Measurements from ENCODE around the gene RASAL2. TPM values are rescaled to one million over a fixed set of nuclear protein-coding genes. Genes with fewer than 3 reads are reported as not detected.

Gene RASAL2
- total and polyA plus RNA-seq, 2 of the 4 experiments (the other 2 are of a cell fraction) = 13.1 to 20.6 TPM

DNA sequence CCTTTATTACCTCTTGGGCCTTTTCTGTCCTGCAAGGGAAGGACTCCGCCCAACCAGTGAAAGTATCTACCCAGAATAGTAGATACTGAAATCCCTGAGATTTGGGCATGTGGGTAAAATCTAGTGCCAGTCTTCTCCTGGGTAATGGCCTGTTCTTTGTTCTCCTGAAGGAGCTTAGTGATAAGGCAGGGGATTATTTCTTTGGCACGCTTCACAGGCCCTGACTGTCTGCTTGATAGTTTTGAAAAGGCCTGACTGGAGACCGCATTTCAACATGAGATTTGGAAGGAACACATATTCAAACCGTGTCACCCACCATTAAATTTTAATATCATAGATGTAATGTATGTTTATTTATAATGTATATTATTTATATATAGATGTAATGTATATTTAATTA, 48.9 kb downstream of the RASAL2 start:
- no peak overlapping the region for H3K18ac ChIP-seq (ENCODE audit: low read depth, low read length)

More for the DNA sequence above, 48.9 kb downstream of the RASAL2 start:
- intact Hi-C loops (cut with micrococcal nuclease) = no loop called here
- Histone ChIP-seq H2BK15ac (ENCODE audit: low read depth, low read length) (no peak overlapping the region), H3K27me3 (ENCODE audit: control insufficient read depth, insufficient read depth, low read length) (no peaks in the 10 kb centered on the region), H4K20me1 (ENCODE audit: insufficient read depth, low read length) (no peaks in the 10 kb centered on the region), H3K27ac (ENCODE audit: insufficient read depth, low read length) (no peak overlapping the region), H2AK9ac (replicated peaks; ENCODE audit: low read depth, low read length, poor library complexity) (no peak overlapping the region), H3K4ac (ENCODE audit: low read depth, low read length) (no peak overlapping the region), H2BK120ac (ENCODE audit: low read depth, low read length) (no peak overlapping the region), H3K56ac (ENCODE audit: extremely low read depth, insufficient read depth, low read length) (no peak overlapping the region), H3K4me3 (ENCODE audit: insufficient read depth, low read depth, low read length) (no peak overlapping the region), H3K9ac (ENCODE audit: low read depth, low read length) (no peak overlapping the region), H3K4me2 (ENCODE audit: low read depth, low read length) (no peak overlapping the region), H4K8ac (ENCODE audit: low read depth in 2 of 2, low read length in 2 of 2) (0 out of 4 replicates have a peak overlapping the region, but pooled peaks of 1 of the 2 experiments have one; percentile 25), H3K4me1 (ENCODE audit: control insufficient read depth, insufficient read depth, low read length) (no peaks in the 10 kb centered on the region), H4K91ac (ENCODE audit: insufficient read depth, low read depth, low read length) (no peak overlapping the region), H3K9me3 (ENCODE audit: control insufficient read depth, insufficient read depth, low read length) (no peaks in the 10 kb centered on the region), H3K23ac (ENCODE audit: low read depth, low read length) (no peak overlapping the region), H3K79me1 (ENCODE audit: low read depth in 1 of 2, low read length in 2 of 2) (peaks cover 20 to 38% of the 10 kb centered on the region in 2 experiments), H3K14ac (replicated peaks; ENCODE audit: low read depth, low read length) (0 out of 2 replicates have a peak overlapping the region, but pooled peaks have one; percentile 32), H2BK20ac (ENCODE audit: low read depth, low read length) (no peak overlapping the region), H4K5ac (ENCODE audit: low read depth, low read length) (no peak overlapping the region), H3K36me3 (ENCODE audit: control insufficient read depth, insufficient read depth, low read length) (no peaks in the 10 kb centered on the region), H2BK5ac (ENCODE audit: low read depth, low read length, poor library complexity, severe bottlenecking) (no peak overlapping the region), H2AK5ac (ENCODE audit: low read depth, low read length) (no peak overlapping the region), H3K9me1 (ENCODE audit: insufficient read depth, low read length) (0 out of 2 replicates have a peak, but pooled peaks cover 3% of the 10 kb centered on the region), H2AFZ (replicated peaks; ENCODE audit: low read length, poor library complexity) (no peak overlapping the region)
- in situ Hi-C loops (cut with MboI; ENCODE audit: low sequenced_read_pairs) = no loop called here
- TF ChIP-seq, protein P1, sequence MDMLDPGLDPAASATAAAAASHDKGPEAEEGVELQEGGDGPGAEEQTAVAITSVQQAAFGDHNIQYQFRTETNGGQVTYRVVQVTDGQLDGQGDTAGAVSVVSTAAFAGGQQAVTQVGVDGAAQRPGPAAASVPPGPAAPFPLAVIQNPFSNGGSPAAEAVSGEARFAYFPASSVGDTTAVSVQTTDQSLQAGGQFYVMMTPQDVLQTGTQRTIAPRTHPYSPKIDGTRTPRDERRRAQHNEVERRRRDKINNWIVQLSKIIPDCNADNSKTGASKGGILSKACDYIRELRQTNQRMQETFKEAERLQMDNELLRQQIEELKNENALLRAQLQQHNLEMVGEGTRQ (IDR thresholded peaks at IDR 0.05; ENCODE audit: low read depth, low read length) = no peak
- TF ChIP-seq MAFK (IDR thresholded peaks at IDR 0.05; ENCODE audit: low read depth, low read length) (no peak), BHLHE40 (IDR thresholded peaks at IDR 0.05; ENCODE audit: low read depth, low read length) (no peak), CEBPB (IDR thresholded peaks at IDR 0.05; ENCODE audit: low read depth, low read length) (no peak), RFX5 (IDR thresholded peaks at IDR 0.05; ENCODE audit: low read depth, low read length) (no peak), RAD21 (IDR thresholded peaks at IDR 0.05; ENCODE audit: low read length) (no peak), POLR2A (IDR thresholded peaks at IDR 0.05; ENCODE audit: low read depth, low read length) (no peak), FOS (IDR thresholded peaks at IDR 0.05; ENCODE audit: low read depth, low read length) (no peak), MXI1 (IDR thresholded peaks at IDR 0.05; ENCODE audit: borderline replicate concordance, low read depth, low read length) (no peak), CHD1 (IDR thresholded peaks at IDR 0.05; ENCODE audit: low read depth, low read length) (no peak), RCOR1 (IDR thresholded peaks at IDR 0.05; ENCODE audit: insufficient replicate concordance, low read length) (no peak)
- TF ChIP-seq, protein P2, sequence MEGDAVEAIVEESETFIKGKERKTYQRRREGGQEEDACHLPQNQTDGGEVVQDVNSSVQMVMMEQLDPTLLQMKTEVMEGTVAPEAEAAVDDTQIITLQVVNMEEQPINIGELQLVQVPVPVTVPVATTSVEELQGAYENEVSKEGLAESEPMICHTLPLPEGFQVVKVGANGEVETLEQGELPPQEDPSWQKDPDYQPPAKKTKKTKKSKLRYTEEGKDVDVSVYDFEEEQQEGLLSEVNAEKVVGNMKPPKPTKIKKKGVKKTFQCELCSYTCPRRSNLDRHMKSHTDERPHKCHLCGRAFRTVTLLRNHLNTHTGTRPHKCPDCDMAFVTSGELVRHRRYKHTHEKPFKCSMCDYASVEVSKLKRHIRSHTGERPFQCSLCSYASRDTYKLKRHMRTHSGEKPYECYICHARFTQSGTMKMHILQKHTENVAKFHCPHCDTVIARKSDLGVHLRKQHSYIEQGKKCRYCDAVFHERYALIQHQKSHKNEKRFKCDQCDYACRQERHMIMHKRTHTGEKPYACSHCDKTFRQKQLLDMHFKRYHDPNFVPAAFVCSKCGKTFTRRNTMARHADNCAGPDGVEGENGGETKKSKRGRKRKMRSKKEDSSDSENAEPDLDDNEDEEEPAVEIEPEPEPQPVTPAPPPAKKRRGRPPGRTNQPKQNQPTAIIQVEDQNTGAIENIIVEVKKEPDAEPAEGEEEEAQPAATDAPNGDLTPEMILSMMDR (conservative IDR thresholded peaks at IDR 0.05; ENCODE audit: low read depth, low read length) = no peak
- TF ChIP-seq, protein P3, sequence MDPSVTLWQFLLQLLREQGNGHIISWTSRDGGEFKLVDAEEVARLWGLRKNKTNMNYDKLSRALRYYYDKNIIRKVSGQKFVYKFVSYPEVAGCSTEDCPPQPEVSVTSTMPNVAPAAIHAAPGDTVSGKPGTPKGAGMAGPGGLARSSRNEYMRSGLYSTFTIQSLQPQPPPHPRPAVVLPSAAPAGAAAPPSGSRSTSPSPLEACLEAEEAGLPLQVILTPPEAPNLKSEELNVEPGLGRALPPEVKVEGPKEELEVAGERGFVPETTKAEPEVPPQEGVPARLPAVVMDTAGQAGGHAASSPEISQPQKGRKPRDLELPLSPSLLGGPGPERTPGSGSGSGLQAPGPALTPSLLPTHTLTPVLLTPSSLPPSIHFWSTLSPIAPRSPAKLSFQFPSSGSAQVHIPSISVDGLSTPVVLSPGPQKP (IDR thresholded peaks at IDR 0.05; ENCODE audit: borderline replicate concordance, low read depth, low read length) = no peak
- no peak for ATAC-seq (ENCODE audit: low read depth)
- WGBS, 2 experiments (ENCODE audit: extremely low coverage in 2 of 2, insufficient read length in 1 of 2) = no CpG with 5 or more reads among the region's 4 CpGs
- ChIA-PET CTCF (no interaction called here), POLR2A (ENCODE audit: unreplicated experiment) (no interaction called here)
- DNase-seq = no peak
- dilution Hi-C loops (cut with HindIII; ENCODE audit: low sequenced_read_pairs, unreplicated experiment) = no loop called here
- no TSS peak for BruUV-seq (replicated peaks)
